ENCODE measurements around the gene HES3. TPM values are rescaled to one million over a fixed set of nuclear protein-coding genes. Genes with fewer than 3 reads are reported as not detected.

HES3 gene
- total RNA-seq, 4 donors from 2014 or later = not detected

DNA sequence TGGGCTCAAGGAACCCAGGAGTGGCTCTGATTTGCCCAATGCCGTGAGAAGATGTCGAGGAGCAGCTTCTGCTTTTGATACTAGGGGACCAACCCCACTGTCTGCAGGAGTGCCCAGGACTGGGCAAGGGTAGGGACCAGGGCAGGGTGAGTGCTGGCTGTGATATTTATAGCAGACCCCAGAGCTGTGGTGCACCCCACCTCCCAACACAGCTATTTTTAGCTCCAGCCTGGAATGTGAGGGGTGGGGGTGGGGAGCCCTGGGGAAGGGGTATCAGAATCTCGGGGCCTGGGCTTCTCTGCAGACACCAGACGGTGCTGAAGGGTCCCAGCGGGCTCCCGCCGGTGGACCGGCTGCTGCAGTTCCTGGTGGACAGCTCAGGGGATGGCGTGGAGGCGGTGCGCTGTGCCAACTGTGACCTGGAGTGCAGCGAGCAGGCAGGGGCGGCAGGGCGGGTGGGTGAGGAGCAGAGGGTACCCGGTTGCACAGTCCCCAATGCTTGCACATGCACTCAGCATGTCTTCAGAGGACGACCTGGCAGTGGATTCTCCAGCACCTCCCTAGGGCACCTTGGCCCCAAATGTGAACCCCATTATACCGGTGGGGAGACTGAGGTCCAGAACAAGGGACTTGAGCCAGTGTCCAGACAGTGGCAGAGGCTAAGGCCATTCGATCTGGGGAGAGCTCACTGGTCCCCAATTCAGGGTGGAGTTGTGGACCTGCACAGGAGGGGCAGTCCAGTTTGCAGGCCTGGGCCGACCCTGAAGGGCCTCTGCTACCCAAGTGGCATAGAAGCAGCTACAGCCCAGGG, 36.7 kb upstream of the HES3 start:
- Histone ChIP-seq H3K27me3 (no peaks in the 10 kb centered on the region), H3K36me3 (no peaks in the 10 kb centered on the region), H3K27ac (no peak overlapping the region), H3K4me1 (peaks cover 0 to 8% of the 10 kb centered on the region in 2 donors), H3K9me3 (no peaks in the 10 kb centered on the region), H3K4me3 (no peak overlapping the region)
- intact Hi-C loops (cut with DNase I; ENCODE audit: low total_unique reads) = no loop called here
- DNase-seq = no peak
- TF ChIP-seq POLR2A (IDR thresholded peaks at IDR 0.05) = no peak
- TF ChIP-seq, protein P1, sequence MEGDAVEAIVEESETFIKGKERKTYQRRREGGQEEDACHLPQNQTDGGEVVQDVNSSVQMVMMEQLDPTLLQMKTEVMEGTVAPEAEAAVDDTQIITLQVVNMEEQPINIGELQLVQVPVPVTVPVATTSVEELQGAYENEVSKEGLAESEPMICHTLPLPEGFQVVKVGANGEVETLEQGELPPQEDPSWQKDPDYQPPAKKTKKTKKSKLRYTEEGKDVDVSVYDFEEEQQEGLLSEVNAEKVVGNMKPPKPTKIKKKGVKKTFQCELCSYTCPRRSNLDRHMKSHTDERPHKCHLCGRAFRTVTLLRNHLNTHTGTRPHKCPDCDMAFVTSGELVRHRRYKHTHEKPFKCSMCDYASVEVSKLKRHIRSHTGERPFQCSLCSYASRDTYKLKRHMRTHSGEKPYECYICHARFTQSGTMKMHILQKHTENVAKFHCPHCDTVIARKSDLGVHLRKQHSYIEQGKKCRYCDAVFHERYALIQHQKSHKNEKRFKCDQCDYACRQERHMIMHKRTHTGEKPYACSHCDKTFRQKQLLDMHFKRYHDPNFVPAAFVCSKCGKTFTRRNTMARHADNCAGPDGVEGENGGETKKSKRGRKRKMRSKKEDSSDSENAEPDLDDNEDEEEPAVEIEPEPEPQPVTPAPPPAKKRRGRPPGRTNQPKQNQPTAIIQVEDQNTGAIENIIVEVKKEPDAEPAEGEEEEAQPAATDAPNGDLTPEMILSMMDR (IDR thresholded peaks at IDR 0.05) = no peak

DNA sequence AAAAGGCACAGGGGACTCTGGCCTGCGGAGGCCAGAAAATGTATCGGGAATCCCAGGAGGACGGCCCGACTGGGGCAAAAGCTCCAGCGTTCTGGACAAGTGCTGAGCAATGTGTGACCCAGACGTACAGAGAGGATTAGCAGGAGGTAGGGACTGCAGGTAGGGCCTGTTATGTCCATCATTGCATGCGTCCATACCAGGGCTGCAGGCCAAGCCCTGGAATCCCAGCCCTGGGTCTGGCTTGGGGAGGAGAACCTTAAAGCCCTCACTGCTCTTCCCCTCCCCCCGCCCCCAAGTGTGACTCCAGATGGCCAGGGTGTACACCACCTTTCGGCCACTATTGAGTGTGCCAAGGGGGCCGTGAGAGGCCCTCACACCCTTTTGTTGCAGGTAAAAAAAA, 36.1 kb upstream of the HES3 start:
- no peaks in the 10 kb centered on the region for H3K9me3 ChIP-seq
- no peak for DNase-seq
- TF ChIP-seq, protein P1 (IDR thresholded peaks at IDR 0.05) = no peak
- TF ChIP-seq POLR2A (IDR thresholded peaks at IDR 0.05) = no peak
- no peaks in the 10 kb centered on the region for H3K27me3 ChIP-seq
- intact Hi-C loops (cut with DNase I; ENCODE audit: low total_unique reads) = no loop called here
- no peaks in the 10 kb centered on the region for H3K36me3 ChIP-seq
- peaks cover 0 to 8% of the 10 kb centered on the region in 2 donors for H3K4me1 ChIP-seq
- no peak overlapping the region for H3K27ac ChIP-seq
- H3K4me3 ChIP-seq = no peak overlapping the region

DNA sequence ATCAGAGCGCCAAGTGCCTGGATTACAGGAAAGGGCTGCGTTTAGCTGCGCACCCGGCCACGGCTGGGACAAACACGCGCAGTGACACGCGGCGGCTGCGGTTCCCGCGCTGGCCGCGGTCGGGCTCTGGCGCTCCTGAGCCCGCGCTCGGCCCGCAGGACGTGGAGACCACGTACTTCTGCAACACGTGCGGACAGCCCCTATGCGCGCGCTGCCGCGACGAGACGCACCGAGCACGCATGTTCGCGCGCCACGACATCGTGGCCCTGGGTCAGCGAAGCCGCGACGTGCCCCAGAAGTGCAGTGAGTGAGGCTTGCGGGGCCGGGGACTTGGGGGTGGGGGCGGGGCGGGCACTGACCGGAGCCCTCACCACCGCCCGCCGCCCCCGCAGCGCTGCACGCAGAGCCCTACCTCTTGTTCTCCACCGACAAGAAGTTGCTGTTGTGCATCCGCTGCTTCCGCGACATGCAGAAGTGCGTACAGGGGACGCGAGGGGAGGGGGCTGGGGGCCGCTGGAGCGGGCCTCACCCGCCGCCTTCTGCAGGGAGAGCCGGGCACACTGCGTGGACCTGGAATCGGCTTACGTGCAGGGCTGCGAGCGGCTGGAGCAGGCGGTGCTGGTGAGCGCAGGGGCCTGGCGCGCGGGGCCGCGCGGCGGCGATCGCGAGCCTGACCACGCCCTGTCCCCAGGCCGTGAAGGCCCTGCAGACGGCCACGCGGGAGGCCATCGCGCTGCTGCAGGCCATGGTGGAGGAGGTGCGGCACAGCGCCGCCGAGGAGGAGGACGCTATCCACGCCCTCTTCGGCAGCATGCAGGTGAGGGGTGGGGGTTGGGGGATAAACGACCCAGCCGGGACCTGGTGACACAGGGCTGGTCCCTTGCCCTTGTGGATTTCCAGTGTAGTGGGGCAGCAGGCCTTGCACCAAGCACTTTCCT, 35.0 kb upstream of the HES3 start:
- Histone ChIP-seq H3K36me3 (no peaks in the 10 kb centered on the region), H3K4me3 (peak overlapping the region in 1 of 2 donors; percentile 23), H3K9me3 (no peaks in the 10 kb centered on the region), H3K4me1 (peaks cover 0 to 8% of the 10 kb centered on the region in 2 donors), H3K27me3 (no peaks in the 10 kb centered on the region), H3K27ac (no peak overlapping the region)
- no peak for TF ChIP-seq POLR2A (IDR thresholded peaks at IDR 0.05)
- TF ChIP-seq, protein P1 (IDR thresholded peaks at IDR 0.05) = peak; percentile 38 to 71 (median 58)
- intact Hi-C loops (cut with DNase I; ENCODE audit: low total_unique reads) = no loop called here
- DNase-seq = no peak

DNA sequence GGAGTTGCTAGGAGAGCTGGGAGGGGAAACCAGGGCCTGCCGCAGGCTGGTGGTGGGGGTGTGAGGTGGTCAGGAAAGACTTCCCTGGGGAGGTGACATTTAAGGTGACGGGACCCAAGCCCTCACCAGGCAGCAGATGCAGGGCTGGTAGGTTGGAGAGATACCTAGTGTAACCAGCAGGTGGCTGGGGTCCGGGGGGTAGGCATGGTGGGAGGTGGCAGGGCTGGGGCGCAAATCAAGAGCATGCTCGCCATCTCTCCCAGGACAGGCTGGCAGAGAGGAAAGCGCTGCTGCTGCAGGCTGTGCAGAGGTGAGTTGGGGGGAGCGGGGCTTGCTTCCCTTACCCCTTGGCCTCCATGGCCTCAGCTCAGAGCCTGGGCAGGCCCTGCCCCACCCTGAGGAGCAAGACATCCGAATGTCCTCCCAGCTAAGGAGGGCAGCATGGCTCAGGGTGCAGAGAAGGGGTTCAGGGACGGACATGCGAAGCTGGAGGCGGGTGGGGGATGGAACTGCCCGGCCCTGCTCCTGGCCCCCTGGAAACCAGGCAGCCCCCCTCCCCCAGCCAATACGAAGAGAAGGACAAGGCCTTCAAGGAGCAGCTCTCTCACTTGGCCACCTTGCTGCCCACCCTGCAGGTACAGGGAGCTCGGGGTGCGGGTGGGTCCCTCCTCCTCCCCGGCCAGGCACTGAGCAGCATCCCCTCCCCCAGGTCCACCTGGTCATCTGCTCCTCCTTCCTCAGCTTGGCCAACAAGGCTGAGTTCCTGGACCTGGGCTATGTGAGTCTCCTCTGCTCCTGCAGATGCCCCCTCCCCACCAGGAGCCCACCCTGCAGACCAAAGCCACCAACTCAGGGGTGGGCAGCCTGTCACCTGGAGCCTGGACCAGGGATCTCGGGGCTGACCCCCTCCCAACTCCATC, 34.1 kb upstream of the HES3 start:
- no peaks in the 10 kb centered on the region for H3K9me3 ChIP-seq
- no peaks in the 10 kb centered on the region for H3K27me3 ChIP-seq
- peaks cover 0 to 8% of the 10 kb centered on the region in 2 donors for H3K4me1 ChIP-seq
- H3K27ac ChIP-seq = no peak overlapping the region
- no peaks in the 10 kb centered on the region for H3K36me3 ChIP-seq
- TF ChIP-seq, protein P1 (IDR thresholded peaks at IDR 0.05) = no peak
- TF ChIP-seq POLR2A (IDR thresholded peaks at IDR 0.05) = no peak
- DNase-seq = no peak
- intact Hi-C loops (cut with DNase I; ENCODE audit: low total_unique reads) = no loop called here
- H3K4me3 ChIP-seq = no peak overlapping the region

Data from uterus (tissue), 4 donors.